Bone marrow (tissue), 2 donors: Measurements from ENCODE around the gene MB21D2.
"Not testable (repeated sequence)": the region's sequence is repeated elsewhere in the genome, so short reads cannot be mapped to it uniquely, and the experiment has no call there.

Source experiments
- DNase-seq, 2 donors: peaks; one replicate each; lab custom pipeline; 2025; lab: John Stamatoyannopoulos, UW

The MB21D2 gene

DNA sequence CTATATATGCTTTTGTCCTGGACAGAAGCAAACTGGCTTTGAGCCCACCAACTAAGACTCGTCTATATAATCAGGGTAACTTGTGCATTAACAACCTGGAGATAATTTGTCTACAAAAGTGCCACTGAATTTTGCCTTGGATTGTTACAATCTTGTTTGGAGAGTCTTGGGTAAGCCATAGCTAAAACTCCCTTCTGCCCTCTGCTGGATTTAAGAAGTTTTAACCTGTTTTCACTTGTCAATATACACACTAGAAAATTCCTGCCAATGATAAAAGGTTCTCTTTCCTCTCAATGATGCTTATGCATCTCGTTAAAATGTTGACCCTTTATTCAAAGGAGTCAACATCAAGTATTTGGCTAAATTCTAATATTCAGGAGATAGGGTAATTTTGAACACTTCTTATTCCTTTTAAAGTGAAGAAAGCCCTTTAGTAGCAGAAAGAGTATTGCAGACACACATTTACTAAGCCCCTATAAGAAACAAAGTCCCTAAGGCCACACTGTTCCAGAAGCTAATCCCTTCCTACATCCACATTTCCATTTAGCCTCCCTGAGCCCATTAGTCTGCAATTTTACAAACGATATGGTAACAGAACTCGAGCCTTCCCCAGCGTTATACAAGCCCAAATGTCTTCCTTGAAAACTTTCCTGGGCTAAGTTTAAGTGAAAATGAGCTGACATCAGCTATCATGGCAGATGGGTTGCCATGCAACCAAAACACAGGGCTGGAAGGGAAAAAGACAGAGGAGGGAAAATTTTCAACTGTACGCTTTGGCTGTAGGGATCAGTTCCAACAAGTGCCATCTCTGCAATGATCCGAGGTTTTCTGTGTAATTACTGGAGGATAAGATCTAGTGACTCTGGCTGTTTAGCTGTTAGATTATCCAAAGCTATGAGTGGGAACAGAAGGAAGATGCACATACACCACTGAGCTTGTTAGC is 114.4 kb downstream of the MB21D2 start:
- DNase-seq, result peak in 1 of 2 donors; percentile 34

DNA sequence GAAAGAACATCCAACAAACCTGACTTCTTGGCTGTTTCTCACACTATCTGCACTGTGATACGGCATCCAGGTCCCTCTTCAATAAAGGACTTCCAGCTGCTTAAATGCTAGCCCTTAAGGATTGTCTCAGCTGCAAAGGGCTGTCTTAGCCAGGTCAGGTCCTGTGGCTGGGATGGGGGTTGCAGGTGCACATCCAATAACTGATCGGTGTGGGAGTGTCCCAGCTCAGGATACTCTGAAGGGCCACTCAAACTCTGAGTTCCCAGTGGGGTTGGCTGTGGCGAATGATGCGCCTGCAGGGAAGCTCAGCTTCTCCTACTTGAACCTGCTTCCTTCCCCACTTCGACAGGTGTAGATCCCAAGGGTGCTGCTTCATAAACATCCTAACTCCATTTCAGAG is 115.7 kb downstream of the MB21D2 start:
- DNase-seq, result no peak

DNA sequence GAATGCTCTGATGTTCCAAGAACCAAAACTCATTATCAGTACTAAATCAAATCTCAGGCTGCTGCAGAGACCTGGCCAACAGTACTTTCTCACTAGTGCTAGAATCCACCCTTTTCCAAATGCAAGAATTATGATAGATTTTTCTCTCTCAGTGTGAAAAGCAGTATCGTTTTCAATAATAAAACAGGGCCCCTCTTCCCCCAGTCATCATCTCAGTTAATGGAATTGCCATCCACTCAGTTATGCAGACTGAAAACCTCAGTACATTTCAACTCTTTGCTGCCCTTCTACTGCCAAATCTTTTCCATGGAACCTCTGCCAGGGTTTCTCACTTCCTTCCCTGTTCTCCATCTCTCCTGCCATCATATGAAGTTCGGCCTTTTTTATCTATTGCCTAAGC is 117.9 kb downstream of the MB21D2 start:
- DNase-seq, result no peak

DNA sequence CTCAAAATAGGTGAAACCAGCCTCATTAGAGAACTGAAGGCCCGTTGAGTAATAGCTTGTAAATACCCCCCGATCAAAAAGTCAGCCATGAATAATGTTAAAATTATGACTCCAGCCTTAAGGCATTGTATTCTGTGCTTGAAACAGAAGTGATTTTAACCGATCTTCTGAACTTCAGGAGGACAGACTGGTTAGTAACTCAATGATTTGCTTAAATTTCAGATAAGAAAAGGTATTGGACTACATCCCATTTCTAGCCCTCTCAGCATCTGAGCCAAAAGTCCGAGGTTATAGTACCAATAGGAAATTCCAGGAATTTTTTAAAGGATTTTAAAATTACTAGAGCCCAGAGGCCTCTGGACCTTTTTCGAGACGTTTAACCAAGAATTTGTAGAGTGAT is 122.6 kb downstream of the MB21D2 start:
- no peak for DNase-seq

DNA sequence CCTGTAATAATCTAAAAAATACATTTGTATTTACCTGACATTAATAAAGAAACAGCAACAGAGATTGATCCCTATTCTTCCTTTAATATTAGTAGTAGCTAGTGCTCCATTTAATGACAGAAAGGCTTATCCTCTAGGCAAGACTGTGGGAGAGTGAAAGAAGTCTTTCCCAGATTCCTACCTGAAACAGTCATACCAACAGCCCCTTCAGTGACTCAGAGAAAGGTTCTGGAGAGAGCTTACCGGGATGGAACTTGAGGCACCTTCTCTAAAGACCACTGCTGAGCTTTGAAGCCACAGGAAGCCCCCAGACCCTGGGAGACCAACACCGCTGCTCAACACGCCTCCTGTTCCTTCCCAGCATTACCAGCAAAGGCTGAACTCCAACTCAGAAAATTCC is 123.4 kb downstream of the MB21D2 start:
- DNase-seq, result no peak

DNA sequence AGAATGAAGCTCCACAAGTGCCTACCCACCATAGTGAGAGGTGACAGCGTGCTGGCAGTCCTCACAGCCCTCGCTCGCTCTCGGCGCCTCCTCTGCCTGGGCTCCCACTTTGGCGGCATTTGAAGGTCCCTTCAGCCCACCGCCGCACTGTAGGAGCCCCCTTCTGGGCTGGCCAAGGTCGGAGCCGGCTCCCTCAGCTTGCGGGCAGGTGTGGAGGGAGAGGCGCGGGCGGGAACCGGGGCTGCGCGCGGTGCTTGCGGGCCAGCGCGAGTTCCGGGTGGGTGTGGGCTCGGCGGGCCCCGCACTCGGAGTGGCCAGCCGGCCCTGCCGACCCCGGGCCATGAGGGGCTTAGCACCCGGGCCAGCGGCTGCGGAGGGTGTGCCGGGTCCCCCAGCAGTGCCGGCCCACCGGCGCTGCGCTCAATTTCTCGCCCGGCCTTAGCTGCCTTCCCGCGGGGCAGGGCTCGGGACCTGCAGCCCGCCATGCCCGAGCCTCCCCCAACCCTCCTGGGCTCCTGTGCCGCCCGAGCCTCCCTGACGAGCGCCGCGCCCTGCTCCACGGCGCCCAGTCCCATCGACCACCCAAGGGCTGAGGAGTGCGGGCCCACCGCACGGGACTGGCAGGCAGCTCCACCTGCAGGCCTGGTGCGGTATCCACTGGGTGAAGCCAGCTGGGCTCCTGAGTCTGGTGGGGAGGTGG is 128.7 kb downstream of the MB21D2 start:
- not testable (repeated sequence) for DNase-seq

DNA sequence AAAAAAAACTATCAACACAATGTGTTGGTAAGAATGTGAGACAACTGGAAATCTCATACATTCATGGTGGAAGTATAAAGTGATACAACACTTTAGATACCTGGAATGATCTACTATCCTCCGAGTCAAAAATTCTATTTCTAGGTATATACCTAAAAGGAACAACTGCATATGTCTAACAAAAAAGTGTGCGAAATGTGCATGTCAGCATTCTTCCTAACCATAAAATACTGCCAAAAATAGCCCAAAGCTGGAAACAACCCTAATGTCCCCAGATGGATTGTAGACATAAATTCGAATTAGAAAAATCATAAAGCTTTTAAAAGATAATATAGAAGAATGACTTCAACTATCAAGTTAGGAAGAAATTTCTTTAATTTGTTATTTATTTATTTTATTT is 139.1 kb downstream of the MB21D2 start:
- DNase-seq, result no peak

DNA sequence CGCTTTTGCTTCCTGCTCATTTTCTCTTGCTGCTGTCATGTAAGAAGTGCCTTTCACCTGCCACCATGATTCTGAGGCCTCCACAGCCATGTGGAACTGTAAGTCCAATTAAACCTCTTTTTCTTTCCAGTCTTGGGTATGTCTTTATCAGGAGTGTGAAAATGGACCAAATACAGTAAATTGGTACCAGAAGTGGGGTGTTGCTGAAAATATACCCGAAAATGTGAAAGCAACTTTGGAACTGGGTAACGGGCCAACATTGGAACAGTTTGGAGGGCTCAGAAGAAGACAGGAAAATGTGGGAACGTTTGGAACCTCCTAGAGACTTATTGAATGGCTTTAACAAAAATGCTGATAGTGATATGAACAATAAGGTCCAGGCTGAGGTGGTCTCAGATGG is 143.3 kb downstream of the MB21D2 start:
- DNase-seq, result not testable (repeated sequence)

DNA sequence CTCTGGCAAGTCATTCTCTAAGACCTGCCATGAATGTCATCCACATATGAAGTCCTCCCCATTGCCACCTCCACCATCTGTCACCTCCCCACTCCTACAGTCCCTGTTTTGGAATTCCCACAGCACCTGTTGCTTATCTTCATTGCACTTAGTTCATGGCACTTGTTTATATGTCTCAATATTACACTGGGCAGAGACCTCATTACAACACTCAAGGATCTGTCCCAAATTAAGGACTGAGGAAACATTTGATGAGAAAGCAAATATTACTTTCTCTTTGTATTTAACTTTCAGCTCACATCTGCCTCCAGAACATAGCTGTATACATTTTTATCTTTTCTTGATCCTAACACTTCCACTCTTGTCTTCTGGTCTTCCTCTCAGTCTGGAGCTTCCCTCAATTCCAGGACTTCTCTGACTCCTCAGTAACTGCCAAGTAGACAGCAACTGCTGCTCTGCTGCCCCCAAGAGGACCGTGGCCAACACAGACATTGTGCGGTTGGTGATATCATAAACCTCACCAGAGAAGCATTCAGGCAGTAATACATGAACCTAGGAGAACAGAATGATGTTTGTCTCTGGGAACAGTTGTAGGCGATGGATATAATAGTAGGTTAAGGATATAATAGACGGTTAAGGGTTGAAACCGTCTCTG is 145.3 kb downstream of the MB21D2 start:
- no peak for DNase-seq

DNA sequence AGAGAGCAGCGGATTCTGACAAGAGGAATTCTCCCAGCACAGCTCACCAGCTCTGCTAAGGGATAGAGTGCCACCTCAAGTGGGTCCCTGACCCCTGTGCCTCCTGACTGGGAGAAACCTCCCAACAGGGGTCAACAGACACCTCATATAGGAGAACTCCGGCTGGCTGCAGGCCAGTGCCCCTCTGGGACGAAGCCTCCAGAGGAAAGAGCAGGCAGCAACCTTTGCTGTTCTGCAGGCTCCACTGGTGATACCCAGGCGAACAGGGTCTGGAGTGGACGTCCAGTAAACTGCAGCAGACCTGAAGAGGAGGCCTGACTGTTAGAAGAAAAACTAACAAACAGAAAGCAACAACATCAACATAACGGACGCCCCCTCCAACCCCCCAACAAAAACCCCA is 159.0 kb downstream of the MB21D2 start:
- DNase-seq, result no peak

DNA sequence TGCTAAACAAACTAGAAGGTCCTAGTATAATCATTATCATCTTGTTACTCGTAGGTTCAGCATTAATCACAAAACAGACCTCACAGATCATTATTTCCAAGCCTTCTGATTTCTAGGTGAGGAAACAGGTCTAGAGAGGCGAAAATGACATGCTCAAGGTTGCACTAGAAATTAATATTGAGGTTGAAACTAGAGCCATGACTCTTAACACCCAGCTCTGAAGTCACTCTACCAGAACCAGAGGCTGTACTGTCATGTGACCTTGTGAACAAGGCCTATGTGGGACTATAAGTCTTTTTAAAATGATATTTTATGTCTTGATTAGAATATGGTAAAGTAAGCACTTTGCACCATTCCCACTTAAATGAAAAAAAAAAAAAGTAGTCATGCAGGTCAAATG is 166.5 kb downstream of the MB21D2 start:
- no peak for DNase-seq

DNA sequence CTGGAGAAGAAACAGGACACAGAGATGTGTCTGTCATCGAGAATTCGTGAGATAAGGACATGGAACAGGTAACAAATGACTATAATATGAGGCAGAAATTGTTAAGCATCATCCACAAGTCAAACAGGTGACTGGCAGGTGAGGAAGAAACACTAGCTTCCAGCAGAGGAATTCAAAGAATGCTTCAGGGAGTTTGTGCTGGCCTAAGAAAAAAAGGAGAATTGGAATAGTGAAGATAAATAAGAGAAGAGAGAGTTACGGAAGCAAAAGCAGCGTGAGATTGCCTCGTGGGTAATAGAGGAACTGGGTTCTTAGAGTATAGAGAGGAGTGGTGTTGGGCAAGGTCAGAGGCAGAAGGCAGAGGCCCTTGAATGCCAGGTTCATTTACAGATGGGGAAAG is 167.5 kb downstream of the MB21D2 start:
- DNase-seq, result no peak

DNA sequence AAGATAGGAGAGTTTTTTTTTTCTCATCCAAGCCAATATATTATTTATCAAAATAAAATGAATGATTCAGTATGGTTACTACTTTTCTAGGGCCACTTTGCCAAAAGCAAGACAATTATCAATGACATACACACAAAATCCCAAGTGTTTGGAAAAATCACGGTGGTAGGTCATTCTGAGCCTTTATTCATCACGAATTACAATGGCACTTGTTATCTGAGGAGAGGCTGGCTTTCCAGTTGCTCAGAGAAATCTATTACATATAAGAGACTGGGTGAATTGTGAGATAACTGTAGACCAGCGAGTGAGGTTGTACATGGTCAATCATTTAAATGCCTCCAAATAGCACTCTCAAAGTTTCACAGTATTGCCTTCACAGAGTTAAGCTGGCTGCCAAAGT is 169.9 kb downstream of the MB21D2 start:
- no peak for DNase-seq

DNA sequence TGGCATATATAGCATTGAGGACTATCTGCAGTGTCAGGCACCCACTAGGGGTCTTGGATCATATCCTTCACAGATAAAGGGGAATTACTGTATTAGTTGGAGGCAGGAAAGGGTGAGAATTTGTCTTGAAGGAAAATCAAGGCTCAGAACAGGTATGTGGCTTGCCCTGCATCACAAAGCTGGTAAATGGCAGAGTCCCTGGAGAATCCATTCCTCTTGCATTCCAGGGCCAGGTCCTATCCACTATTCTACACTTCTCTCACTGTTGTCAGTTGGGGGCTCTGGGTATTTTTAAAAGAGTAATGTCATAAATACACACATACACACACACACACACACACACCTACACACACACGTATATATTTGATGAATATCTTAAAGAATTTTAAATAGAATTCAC is 170.5 kb downstream of the MB21D2 start:
- no peak for DNase-seq
